ENCODE results near the gene HSPA1A. TPM values are rescaled to one million over a fixed set of nuclear protein-coding genes. Genes with fewer than 3 reads are reported as not detected.

The HSPA1A gene
- total and polyA plus RNA-seq, 9 of the 15 experiments (the other 6 are each of a cell fraction or from before 2014, with no cell fraction given) = 2.2 to 273 (median 107) TPM

GRCh38 chr6:31769684-31770371, 45.5 kb upstream of the HSPA1A start (continued):
- TF ChIP-seq, protein P1, sequence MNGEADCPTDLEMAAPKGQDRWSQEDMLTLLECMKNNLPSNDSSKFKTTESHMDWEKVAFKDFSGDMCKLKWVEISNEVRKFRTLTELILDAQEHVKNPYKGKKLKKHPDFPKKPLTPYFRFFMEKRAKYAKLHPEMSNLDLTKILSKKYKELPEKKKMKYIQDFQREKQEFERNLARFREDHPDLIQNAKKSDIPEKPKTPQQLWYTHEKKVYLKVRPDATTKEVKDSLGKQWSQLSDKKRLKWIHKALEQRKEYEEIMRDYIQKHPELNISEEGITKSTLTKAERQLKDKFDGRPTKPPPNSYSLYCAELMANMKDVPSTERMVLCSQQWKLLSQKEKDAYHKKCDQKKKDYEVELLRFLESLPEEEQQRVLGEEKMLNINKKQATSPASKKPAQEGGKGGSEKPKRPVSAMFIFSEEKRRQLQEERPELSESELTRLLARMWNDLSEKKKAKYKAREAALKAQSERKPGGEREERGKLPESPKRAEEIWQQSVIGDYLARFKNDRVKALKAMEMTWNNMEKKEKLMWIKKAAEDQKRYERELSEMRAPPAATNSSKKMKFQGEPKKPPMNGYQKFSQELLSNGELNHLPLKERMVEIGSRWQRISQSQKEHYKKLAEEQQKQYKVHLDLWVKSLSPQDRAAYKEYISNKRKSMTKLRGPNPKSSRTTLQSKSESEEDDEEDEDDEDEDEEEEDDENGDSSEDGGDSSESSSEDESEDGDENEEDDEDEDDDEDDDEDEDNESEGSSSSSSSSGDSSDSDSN (IDR thresholded peaks at IDR 0.05; ENCODE audit: borderline replicate concordance in 1 of 2, low read depth in 2 of 2, low read length in 2 of 2) = peak in 1 of 2 experiments; percentile 88; a peak in 1 of 4 replicates
- TF ChIP-seq ZNF165 (CRISPR knock-in tag; IDR thresholded peaks at IDR 0.05; ENCODE audit: borderline replicate concordance) (no peak), ZNF175 (CRISPR knock-in tag; IDR thresholded peaks at IDR 0.05; ENCODE audit: low read depth) (no peak), ZNF830 (CRISPR knock-in tag; IDR thresholded peaks at IDR 0.05) (no peak), HEY1 (CRISPR knock-in tag; IDR thresholded peaks at IDR 0.05; ENCODE audit: borderline replicate concordance) (no peak), ZNF143 (CRISPR knock-in tag; IDR thresholded peaks at IDR 0.05) (no peak), GTF2E2 (tag; IDR thresholded peaks at IDR 0.05) (no peak), ZBTB26 (CRISPR knock-in tag; IDR thresholded peaks at IDR 0.05) (peak; percentile 78), ARID2 (IDR thresholded peaks at IDR 0.05) (peak; percentile 99), TEAD2 (tag; IDR thresholded peaks at IDR 0.05) (no peak), REST (IDR thresholded peaks at IDR 0.05; ENCODE audit: borderline replicate concordance) (peak; percentile 97), REST (CRISPR knock-in tag; IDR thresholded peaks at IDR 0.05; ENCODE audit: low read depth) (no peak), CBFA2T2 (conservative IDR thresholded peaks at IDR 0.05) (no peak)
- TF ChIP-seq, protein P2, sequence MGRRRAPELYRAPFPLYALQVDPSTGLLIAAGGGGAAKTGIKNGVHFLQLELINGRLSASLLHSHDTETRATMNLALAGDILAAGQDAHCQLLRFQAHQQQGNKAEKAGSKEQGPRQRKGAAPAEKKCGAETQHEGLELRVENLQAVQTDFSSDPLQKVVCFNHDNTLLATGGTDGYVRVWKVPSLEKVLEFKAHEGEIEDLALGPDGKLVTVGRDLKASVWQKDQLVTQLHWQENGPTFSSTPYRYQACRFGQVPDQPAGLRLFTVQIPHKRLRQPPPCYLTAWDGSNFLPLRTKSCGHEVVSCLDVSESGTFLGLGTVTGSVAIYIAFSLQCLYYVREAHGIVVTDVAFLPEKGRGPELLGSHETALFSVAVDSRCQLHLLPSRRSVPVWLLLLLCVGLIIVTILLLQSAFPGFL (CRISPR knock-in tag; IDR thresholded peaks at IDR 0.05) = no peak
